Measurements from ENCODE around the gene LTO1.

The LTO1 gene

GRCh38 chr11:69674267-69674885, 777 bp downstream of the LTO1 start:
- no peak for DNase-seq

DNA sequence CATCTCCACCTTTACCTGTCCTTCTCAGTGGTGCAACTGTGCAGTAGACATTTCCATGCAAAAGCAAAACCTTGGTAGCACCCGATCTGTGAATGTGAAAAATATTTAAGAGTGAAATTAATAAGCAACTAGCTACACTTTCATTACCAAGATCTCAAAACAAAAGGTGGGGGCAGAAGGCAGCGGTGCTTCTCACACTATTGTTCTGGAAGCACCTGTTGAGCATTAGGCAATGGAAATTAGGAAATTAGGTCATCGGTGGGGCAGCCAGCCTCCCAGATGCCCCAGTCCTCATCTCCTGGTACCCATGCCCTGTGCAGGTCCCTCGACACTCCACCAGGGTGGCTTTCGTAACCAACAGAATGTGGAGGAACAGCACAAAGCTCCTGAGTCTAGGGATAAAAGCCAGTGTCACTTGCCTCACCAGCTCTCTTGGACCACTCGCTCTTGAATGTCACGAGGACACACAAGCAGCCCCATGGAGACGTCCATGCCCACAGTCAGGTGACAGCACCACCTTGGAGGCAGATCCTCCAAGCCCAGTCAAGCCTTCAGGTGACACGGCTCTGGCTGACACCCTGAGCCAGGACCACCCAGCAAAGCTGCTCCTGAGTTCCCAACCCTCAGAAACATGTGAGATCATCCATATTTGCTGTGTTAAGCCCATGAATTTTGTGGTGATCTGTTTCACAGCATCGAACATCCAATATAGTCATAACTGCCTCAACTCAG, 3.3 kb downstream of the LTO1 start:
- DNase-seq = no peak

- peak; percentile 36 for DNase-seq
Observed at GRCh38 chr11:69670158-69670845, 4.9 kb downstream of the LTO1 start.

DNA sequence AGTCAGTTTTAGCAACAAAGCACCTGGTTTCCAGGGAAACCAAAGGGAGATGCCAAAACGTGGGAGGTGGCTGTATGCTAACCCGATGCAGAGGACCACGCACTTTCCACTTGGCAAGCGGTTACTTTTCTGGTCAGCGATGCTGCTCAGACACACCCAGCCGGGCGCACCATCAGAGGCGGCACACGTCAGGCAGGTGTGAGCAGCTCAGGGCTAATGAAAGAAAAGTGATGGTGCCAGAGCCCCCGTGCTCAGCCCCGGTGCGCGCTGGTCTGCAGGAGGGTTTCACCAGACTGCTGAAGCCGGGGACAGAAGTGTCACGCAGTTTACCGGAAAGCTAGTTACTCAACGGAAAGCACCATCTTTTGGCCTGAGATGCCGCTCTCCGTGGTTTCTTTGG, 5.7 kb downstream of the LTO1 start:
- no peak for DNase-seq

- no peak for DNase-seq
Observed at GRCh38 chr11:69667619-69668604, 7.2 kb downstream of the LTO1 start.

DNA sequence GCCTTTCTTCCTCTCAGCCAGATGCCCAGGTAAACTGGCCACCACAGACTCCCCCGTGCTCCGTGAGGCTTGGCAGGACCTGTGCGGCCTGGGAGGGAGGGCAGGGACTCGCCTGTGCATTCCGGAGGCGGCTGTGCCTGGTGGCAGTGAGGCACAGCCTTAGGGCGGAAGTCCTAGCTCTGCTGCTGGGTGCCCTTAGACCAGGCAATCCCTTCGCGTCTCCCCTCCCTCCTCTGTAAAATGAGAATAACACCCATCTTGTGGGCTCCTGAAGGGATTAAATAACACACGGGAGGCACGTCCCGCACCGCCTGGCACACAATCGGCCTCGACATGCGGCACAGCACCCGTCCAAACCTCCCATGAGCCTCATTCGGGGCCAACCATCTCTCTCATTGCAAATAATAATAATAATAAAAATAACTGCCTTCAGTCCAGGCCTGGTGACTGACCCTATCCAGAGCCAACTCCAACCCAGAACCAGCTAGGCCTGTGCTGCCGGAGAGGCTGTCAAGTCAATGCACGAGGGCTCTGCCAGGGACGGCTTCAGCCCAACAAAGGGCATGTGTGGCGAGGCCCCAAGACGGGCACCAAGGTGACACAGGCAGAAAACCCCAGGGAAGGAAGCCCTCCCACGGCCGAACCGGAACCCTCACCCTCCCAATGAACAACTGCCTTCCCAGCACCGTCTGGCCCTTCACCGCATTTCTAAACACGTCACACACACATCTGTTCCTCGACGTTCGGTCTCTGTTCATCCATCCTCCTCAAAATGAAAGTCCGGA, 8.2 kb downstream of the LTO1 start:
- no peak for DNase-seq

DNA sequence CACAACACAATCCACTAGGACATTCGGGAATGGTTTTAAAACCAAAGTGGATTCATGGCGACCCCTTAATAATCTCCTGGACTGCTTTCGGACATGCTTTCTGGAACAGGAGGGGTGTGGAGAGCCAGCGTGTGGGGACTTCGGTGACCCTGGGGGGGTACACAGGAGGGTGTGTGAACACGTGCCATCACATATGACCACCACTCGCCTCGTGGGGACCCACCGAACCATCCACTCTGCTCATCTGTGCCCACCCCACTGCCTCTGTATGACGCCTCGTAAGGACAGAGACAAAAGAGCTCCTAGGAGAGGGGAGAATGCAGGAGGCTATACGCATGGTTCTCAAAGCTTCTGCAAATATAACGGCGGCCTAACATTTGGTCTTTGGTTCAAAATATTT, 8.9 kb downstream of the LTO1 start:
- DNase-seq = no peak

GRCh38 chr11:69665669-69666068, 9.5 kb downstream of the LTO1 start:
- DNase-seq = no peak

DNA sequence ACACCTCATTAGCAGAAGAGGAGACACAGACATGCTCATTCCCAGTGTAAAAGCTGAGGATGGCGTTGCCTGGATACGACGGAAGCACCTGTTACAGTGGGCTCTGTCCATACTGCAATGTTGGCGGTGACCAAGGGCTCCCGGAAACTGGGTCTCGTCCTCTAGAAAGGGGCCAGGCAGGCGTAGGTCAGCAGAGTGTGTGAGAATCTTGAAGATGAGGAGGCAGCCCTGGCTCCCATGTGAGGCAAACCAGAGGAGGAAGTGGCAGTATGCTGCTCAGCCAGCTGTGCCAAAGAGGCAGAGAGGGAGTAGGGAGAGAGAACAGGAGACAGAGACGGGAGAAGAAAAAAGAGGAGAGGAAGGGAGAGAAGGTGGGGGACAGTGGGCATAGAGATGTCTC, 10.3 kb downstream of the LTO1 start:
- DNase-seq = no peak

DNA sequence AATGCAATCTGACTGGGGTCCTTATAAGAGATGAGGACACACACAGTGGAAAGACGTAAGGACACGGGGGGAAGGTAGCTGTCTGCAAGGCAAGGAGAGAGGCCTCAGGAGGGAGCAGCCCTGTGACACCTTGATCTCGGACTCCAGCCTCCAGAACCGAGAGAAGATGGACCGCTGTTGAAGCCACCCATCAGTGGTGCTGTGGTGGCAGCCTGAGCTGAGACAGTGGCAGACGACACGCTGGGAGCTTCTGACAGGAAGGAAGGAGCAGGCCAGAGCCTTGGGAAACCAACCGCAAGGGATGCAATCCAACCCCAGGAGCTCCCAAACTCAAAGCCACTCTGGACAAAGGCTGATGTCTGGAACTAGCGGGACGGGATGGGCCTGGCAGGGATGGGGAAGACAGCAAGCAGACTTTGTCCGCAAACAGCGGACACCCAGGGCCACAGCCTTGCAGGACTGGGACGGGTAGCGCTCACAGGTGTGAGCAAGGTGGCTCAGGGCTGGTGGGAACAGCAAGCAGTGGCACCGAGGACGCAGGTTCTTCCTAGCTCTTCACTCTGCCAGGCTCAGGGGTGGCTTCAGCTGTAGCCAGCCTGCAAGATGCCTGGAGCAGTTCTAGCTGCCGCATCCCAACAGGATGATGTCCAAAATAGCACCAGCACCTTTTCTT, 10.9 kb downstream of the LTO1 start:
- no peak for DNase-seq

DNA sequence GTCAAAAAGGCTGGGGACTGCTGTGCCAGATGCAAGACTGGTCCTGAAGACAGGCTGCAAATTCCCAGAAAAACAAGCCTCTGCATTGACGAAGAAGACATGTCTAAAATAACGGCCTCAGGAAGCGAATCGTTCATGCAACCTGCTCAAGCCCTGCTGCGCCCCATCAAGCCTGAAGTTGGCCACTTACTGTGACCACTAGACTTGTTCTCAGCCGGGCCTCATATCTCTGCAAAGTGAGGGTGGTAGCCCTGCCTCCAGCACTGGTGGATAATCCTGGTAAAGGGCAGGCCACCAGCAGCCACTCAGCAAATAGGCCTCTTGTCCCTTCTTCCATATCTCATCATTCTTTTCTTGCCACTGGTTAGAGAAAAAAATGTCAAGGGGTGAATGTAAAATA, 11.8 kb downstream of the LTO1 start:
- no peak for DNase-seq

GRCh38 chr11:69662806-69663205, 12.3 kb downstream of the LTO1 start:
- DNase-seq = no peak

GRCh38 chr11:69662021-69662698, 13.0 kb downstream of the LTO1 start:
- DNase-seq = no peak

GRCh38 chr11:69661413-69661715, 13.8 kb downstream of the LTO1 start:
- DNase-seq = no peak

DNA sequence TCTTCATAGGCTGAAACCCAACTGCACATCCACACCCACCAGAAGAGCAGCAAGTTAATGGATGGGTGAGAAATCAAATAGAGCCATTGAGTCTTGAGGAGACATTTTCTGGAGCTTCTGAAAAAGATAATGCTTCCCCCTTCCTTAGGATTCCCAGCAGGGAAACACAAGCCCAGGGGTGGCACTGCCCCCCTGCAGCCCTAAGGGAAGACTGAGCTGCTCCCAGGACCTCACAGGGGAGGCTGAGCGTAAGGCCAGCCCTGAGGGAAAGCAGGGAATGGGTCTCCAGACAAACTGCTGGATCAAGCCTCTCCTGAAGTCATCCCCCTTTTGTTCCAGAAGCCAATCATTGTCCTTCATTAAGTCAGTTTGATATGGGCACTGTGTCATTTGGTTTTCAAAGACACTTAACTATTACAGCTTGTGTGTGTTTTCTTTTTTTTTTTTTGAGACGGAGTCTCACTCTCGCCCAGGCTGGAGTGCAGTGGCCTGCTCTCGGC, 15.1 kb downstream of the LTO1 start:
- no peak for DNase-seq

DNA sequence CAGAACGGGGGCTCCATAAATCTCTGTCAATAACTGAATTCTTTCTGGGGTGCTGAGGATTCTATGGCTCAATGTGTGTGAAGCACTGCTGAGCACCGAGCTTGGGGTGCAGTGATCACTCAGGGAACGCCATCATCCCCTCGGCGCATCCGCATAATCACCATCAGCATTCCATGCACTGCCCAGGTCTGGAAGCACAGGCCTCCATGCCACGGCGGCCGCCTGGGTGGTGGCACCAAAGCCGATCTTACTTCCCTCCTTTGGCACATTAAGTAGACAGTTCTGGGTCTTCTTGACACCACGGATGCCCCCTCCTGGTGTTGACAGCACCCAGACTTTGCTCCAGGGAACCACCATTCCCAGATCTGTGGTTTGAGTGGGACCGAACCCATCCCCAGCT, 15.6 kb downstream of the LTO1 start:
- no peak for DNase-seq

GRCh38 chr11:69658626-69659450, 16.3 kb downstream of the LTO1 start:
- DNase-seq = no peak

- DNase-seq = no peak
Observed at GRCh38 chr11:69657911-69658625, 17.1 kb downstream of the LTO1 start.

GRCh38 chr11:69657456-69657910, 17.7 kb downstream of the LTO1 start:
- no peak for DNase-seq
